Activated T-cell treated with anti-CD3 and anti-CD28 coated beads for 48 hours (primary cell): ENCODE results near the gene BCKDHA.
"Not testable (repeated sequence)": the region's sequence is repeated elsewhere in the genome, so short reads cannot be mapped to it uniquely, and the experiment has no call there.

Source experiments
- DNase-seq: peaks from one replicate; pipeline ENCODE4 v3.0.0-alpha.2; 2020; ENCODE audit warnings: low read depth

The BCKDHA gene

GRCh38 chr19:41447732-41448332 lies 50.2 kb downstream of the BCKDHA start:
- no peak for DNase-seq

DNA sequence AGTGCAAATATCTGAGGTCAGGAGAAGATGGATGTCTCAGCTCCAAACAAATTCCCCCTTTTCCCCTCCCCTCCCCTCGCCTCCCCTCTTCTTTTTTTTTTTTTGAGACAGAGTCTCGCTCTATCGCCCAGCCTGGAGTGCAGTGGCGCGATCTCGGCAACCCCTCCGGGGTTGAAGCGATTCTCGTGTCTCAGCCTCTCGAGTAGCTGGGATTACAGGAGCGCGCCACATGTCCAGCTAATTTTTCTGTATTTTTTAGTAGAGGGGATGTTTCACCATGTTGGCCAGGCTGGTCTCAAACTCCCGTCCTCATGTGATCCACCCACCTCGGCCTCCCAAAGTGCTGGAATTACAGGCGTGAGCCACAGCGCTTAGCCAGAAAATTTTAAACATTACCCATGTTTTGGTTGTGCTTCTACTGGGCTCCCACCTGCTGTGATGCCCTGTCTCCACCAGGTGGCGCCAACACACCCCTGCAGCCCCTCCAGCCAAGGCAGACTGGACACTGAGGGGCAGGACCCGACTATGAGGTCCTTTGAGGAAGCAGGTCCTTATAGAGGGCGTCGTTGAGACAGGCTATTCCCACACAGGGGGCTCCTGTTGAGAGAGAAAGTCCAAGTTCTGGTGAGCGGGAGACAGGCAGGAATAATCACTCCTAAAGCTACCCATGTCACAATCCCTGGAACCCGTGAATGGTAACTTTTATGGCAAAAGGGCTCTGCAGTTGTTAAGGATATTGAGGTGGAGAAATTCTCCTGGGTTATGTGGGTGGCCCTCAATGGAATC lies 51.7 kb downstream of the BCKDHA start:
- DNase-seq = peak; percentile 72

DNA sequence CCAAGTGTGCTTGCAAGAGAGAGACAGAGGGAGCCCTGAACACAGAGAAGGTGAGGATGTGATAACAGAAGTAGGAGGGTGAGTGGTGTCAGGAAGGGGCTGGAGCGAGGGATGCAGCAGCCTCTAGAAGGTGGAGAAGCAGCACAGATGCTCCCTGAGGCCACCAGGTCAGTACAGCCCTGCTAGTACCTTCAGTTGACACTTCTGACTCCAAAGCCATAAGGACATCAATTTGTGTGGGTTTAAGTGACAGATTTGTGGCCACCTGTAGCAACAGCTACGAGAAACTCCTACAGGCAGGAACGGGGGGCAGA lies 52.2 kb downstream of the BCKDHA start:
- DNase-seq = no peak

DNA sequence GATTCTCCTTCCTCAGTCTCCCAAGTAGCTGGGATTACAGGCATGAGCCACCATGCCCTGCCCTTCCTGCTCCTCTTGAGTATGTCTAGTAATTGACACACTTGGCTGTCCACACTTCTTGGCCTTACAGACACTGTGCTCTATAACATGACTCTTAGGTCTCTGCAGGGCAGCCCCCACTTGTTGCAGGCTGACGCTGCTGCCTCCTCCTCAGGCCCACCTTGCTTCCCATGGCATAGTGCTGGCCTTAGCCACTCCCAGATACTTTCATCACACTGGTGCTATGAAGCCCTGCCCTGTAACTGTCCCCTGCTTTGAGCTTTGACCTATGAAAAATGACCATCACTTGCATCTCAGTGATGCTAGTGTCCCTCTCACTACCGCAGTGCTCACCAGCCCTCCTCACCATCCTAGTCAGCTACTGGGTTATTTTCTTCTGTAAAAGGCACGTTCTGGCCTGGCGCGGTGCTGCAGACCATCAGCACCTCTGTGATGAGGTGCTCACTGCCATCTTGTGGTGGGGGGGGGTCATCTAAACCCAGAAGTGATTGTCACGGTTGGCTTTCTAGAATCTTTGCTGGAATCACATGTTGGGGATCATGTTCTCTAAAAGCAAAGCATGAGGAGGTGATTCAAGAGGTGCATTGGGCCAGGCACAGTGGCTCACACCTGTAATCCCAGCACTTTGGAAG lies 55.1 kb downstream of the BCKDHA start:
- no peak for DNase-seq

DNA sequence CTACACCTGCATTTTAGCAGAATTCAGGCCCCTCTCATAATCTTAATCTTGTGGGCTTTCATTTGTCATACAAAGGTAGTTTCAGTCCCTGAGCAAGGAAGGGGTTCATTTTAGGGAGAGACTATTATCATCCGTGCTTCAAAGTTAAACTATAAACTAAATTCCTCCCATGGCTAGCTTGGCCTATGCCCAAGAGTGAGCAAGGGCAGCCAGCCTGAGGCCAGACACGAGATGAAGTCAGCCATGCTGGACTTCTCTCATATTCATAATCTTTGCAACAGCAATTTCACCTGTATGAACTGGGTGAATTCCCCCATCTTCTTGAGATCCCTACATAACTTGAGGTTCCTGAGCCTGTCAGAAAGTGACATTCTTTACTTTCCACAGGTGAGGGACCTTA lies 58.3 kb downstream of the BCKDHA start:
- DNase-seq = no peak

DNA sequence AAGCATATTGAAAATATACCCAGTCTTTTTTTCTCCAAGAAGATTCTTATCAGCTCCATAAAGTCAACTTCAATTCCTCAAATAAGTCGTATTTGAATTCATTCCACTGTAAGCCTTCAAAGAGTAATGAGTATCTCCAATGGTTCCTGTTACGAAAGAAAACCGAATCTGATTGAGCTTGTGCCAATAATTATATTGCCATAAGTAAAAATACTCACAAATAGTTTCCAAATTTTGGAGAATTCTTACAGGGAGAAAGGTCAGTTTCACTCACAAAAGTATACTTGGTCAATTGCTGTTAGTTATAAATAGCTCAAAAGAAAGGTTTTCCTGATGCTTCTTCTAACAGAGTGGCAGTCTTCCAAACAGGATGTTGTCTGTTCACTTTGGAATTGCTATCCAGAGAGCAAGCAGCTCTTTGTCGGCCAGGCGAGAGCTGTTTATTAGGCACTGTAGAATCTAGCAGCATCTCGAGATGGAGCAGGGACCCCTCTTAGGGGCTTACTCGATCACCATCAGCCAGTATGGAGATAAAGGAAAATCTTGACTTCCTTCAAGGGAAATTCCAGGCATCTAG lies 58.8 kb downstream of the BCKDHA start:
- DNase-seq = no peak

GRCh38 chr19:41457241-41457640 lies 59.6 kb downstream of the BCKDHA start:
- no peak for DNase-seq

- no peak for DNase-seq
These were observed 64.9 kb downstream of the BCKDHA start for GRCh38 chr19:41462497-41462896.

DNA sequence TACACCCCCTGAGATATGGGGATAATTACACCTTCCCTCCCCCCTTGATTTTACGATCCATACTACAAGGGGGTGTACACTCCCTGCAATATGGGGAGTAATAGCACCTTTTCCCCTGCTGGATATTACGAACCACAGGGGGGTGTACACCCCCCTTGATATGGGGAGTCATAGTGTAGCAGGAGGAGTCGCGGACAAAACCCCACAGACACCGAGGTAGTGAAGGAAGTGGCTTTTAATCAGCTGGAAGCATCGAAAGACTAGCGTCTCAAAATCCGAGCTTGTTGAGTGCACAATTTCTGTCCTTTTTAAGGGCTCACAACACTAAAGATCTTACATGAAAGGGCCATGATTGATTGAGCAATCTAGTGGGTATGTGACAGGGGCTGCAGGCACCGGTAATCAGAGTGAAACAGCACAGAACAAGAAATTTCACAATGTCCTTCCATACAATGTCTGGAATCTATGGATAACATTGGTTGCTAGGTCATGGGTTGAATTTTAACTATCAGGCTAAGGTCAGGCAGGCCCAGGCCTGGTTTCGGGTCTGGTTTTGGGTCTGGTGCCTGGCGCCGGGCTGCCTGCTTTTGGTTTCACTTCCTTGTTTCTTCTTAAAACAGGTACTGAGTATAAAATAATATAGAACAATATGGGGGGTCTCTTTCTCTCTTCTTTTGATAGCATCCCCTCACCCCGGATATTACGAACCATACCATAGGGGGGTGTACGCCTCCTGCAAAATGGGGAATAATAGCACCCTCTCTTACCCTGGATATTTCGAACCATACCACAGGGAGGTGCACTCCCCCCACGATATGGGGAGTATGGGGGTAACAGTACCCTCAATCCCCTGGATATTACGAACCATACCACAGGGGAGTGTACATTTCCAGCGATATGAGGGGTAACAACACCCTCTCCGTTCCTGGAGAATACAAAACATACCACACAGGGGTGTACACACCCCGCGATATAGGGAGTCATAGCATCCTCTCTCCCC lies 65.9 kb downstream of the BCKDHA start:
- not testable (repeated sequence) for DNase-seq
